Mesenchymal stem cell (in vitro differentiated cells and primary cell): ENCODE data around the gene ISY1.

ENCODE experiments used
- DNase-seq: peaks from one replicate; pipeline ENCODE4 v3.0.0-alpha.2; 2013
- H2AFZ ChIP-seq: one replicate; pipeline ENCODE4 v1.6.1; 2013; ENCODE audit warnings: low read depth, mild to moderate bottlenecking, control low read depth, inconsistent platforms, low read length, moderate library complexity
- H2AK5ac ChIP-seq: 2 replicates; pipeline ENCODE4 v1.6.1; 2013; ENCODE audit warnings: low read length, moderate library complexity, mild to moderate bottlenecking, inconsistent platforms; ENCODE audit not compliant: severe bottlenecking
- H2BK120ac ChIP-seq: one replicate; pipeline ENCODE4 v1.6.1; 2013; ENCODE audit warnings: low read depth, mild to moderate bottlenecking, inconsistent platforms, low read length, moderate library complexity
- H2BK12ac ChIP-seq, 2 experiments: one replicate each; pipeline ENCODE4 v1.6.1; 2013; ENCODE audit warnings: inconsistent platforms in 2 of 2, low read length in 2 of 2, mild to moderate bottlenecking in 2 of 2, moderate library complexity in 2 of 2, control low read depth in 1 of 2
- H2BK15ac ChIP-seq: one replicate; pipeline ENCODE4 v1.6.1; 2013; ENCODE audit warnings: mild to moderate bottlenecking, low read depth, inconsistent platforms; ENCODE audit not compliant: poor library complexity, severe bottlenecking
- H2BK5ac ChIP-seq: 2 replicates; pipeline ENCODE4 v1.6.1; 2013; ENCODE audit warnings: low read depth, mild to moderate bottlenecking, low read length, control low read depth, inconsistent platforms; ENCODE audit not compliant: poor library complexity, severe bottlenecking
- H3K14ac ChIP-seq, 2 experiments: one replicate each; pipeline ENCODE4 v1.6.1; 2013; ENCODE audit warnings: inconsistent platforms in 2 of 2, low read length in 2 of 2, control low read depth in 1 of 2, mild to moderate bottlenecking in 1 of 2, moderate library complexity in 1 of 2
- H3K18ac ChIP-seq, 2 experiments: one replicate each; pipeline ENCODE4 v1.6.1; 2013; ENCODE audit warnings: inconsistent platforms in 2 of 2, low read length in 2 of 2, control low read depth in 1 of 2, low read depth in 1 of 2, mild to moderate bottlenecking in 1 of 2
- H3K23ac ChIP-seq, 2 experiments: one replicate each; pipeline ENCODE4 v1.6.1; 2013; ENCODE audit warnings: inconsistent platforms in 2 of 2, low read length in 2 of 2, mild to moderate bottlenecking in 2 of 2, moderate library complexity in 2 of 2, control low read depth in 1 of 2
- H3K27ac ChIP-seq: 2 replicates; pipeline ENCODE4 v1.5.1; 2013; ENCODE audit warnings: mild to moderate bottlenecking, moderate library complexity, low read length, control low read depth, inconsistent platforms; ENCODE audit not compliant: poor library complexity, severe bottlenecking
- H3K27me3 ChIP-seq, 2 experiments: 2 replicates each; pipeline versions ENCODE4 v1.6.1 to v1.7.0; 2013; ENCODE audit warnings: low read length in 2 of 2, mild to moderate bottlenecking in 2 of 2, moderate library complexity in 2 of 2, control low read depth in 1 of 2, inconsistent platforms in 1 of 2; ENCODE audit not compliant: control insufficient read depth in 1 of 2, insufficient read depth in 1 of 2
- H3K36me3 ChIP-seq, 2 experiments: 2 replicates each; pipeline versions ENCODE4 v1.6.1 to v1.7.0; 2013; ENCODE audit warnings: low read length in 2 of 2, control low read depth in 1 of 2, inconsistent platforms in 1 of 2, low read depth in 1 of 2, mild to moderate bottlenecking in 1 of 2; ENCODE audit not compliant: insufficient read depth in 2 of 2, control insufficient read depth in 1 of 2
- H3K4ac ChIP-seq, 2 experiments: one replicate each; pipeline ENCODE4 v1.6.1; 2013; ENCODE audit warnings: inconsistent platforms in 2 of 2, low read length in 2 of 2, mild to moderate bottlenecking in 2 of 2, moderate library complexity in 2 of 2, control low read depth in 1 of 2, low read depth in 1 of 2
- H3K4me1 ChIP-seq: 2 replicates; pipeline ENCODE4 v1.6.1; 2013; ENCODE audit warnings: low read depth, low read length, control low read depth; ENCODE audit not compliant: control insufficient read depth, insufficient read depth
- H3K4me2 ChIP-seq: 2 replicates; pipeline ENCODE4 v1.6.1; 2013; ENCODE audit warnings: low read length, mild to moderate bottlenecking, inconsistent platforms; ENCODE audit not compliant: poor library complexity, severe bottlenecking
- H3K4me3 ChIP-seq, 2 experiments: 2 replicates each; pipeline versions ENCODE4 v1.5.1 to v1.7.0; 2013; ENCODE audit warnings: low read length in 2 of 2, mild to moderate bottlenecking in 2 of 2, control low read depth in 1 of 2, low read depth in 1 of 2; ENCODE audit not compliant: insufficient read depth in 1 of 2
- H3K79me1 ChIP-seq: replicated peaks from 2 replicates; pipeline ENCODE4 v1.6.1; 2013; ENCODE audit warnings: mild to moderate bottlenecking, control low read depth, low read length, inconsistent platforms; ENCODE audit not compliant: poor library complexity, severe bottlenecking
- H3K9ac ChIP-seq: 2 replicates; pipeline ENCODE4 v1.7.0; 2013; ENCODE audit warnings: mild to moderate bottlenecking, low read length, moderate library complexity
- H3K9me3 ChIP-seq: 2 replicates; pipeline ENCODE4 v1.7.0; 2013; ENCODE audit warnings: mild to moderate bottlenecking, low read length; ENCODE audit not compliant: control insufficient read depth
- H4K8ac ChIP-seq: one replicate; pipeline ENCODE4 v1.6.1; 2013; ENCODE audit warnings: inconsistent platforms, mild to moderate bottlenecking, low read length, moderate library complexity
- H4K91ac ChIP-seq: one replicate; pipeline ENCODE4 v1.6.1; 2013; ENCODE audit warnings: mild to moderate bottlenecking, low read length, inconsistent platforms
- WGBS: methylation state at CpG from one replicate; pipeline ENCODE4 v1.1.7; 2013; ENCODE audit warnings: mixed read lengths; 5-methylcytosine and 5-hydroxymethylcytosine counted together

ISY1 gene

GRCh38 chr3:129120254-129121004 is 40.4 kb downstream of the ISY1 start:
- H3K4ac ChIP-seq: peak overlapping the region; percentile 86 to 96
- H2BK12ac ChIP-seq: peak overlapping the region; percentile 41 to 86
- H2AFZ ChIP-seq: peak overlapping the region; percentile 65
- peak overlapping the region; percentile 86 for H3K27ac ChIP-seq
- no peaks in the 10 kb centered on the region for H3K9me3 ChIP-seq
- H2BK15ac ChIP-seq: peak overlapping the region; percentile 77
- peaks cover 1% of the 10 kb centered on the region for H3K79me1 ChIP-seq
- H3K4me1 ChIP-seq: peaks cover 22% of the 10 kb centered on the region
- H3K4me2 ChIP-seq: peak overlapping the region; percentile 93
- H3K36me3 ChIP-seq: peaks cover 9 to 13% of the 10 kb centered on the region in 2 experiments
- H3K9ac ChIP-seq: peak overlapping the region; percentile 88
- H4K8ac ChIP-seq: peak overlapping the region; percentile 87
- peak; percentile 94 for DNase-seq
- peak overlapping the region; percentile 5 to 59 for H3K23ac ChIP-seq
- peak overlapping the region; percentile 85 to 87 for H3K4me3 ChIP-seq
- no peaks in the 10 kb centered on the region for H3K27me3 ChIP-seq
- H4K91ac ChIP-seq: peak overlapping the region; percentile 97
- peak overlapping the region; percentile 95 to 96 for H3K14ac ChIP-seq
- H3K18ac ChIP-seq: peak overlapping the region; percentile 96
- WGBS: 6% methylated on average over 13 of the region's 18 CpGs
- H2AK5ac ChIP-seq: peak overlapping the region; percentile 91
- H2BK120ac ChIP-seq: peak overlapping the region; percentile 93
- no peak overlapping the region for H2BK5ac ChIP-seq

DNA sequence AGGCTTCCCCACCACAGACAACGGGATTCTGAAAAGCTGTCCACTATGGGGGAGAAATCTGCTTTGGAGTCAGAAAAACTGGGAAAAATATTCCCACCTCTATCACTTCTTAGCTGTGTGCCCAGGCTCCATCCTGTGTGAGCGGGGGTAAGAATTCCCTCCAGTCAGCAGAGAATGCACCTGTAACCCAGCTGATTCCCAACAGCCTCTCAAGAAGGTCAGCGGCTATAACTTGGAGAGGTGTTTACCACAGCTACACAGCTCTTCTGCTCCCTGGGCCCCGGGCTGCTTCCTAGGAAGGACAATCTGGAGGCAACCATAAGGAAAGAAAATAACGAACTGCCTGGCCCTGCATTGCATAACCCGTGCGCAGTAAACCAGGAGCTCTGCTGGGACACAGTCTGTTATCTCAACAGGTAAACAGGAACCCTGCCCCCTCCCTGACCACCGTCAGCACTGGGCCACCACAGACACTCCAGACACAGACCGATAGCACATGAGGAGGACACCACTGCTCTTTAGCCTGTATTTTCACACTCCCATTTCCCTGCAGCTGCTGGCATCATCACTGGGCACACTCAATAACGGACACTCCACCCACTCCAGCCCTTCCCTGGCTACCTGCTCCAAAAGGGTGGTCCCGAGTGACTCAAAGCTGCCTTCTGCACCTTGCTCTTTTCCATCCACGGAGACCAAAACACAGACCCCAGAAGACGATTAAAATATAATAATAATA is 41.3 kb downstream of the ISY1 start:
- Histone ChIP-seq H4K91ac (no peak overlapping the region), H2BK120ac (no peak overlapping the region), H2AFZ (no peak overlapping the region), H3K27me3 (no peaks in the 10 kb centered on the region), H3K23ac (peak overlapping the region in 1 of 2 experiments; percentile 92), H2BK12ac (peak overlapping the region in 1 of 2 experiments; percentile 75), H3K36me3 (peaks cover 14 to 19% of the 10 kb centered on the region in 2 experiments), H2AK5ac (peak overlapping the region; percentile 65), H3K9ac (peak overlapping the region; percentile 88), H3K18ac (peak overlapping the region in 1 of 2 experiments; percentile 76), H3K4ac (peak overlapping the region; percentile 68 to 96), H3K9me3 (no peaks in the 10 kb centered on the region), H3K27ac (peak overlapping the region; percentile 66), H3K4me3 (peak overlapping the region; percentile 53 to 85), H3K14ac (peak overlapping the region in 1 of 2 experiments; percentile 91), H3K4me1 (peaks cover 22% of the 10 kb centered on the region), H3K79me1 (peaks cover 3% of the 10 kb centered on the region), H3K4me2 (peak overlapping the region; percentile 78), H2BK15ac (no peak overlapping the region), H4K8ac (peak overlapping the region; percentile 1), H2BK5ac (no peak overlapping the region)
- WGBS: 54% methylated on average over 13 of the region's 13 CpGs
- DNase-seq: peak; percentile 11

DNA sequence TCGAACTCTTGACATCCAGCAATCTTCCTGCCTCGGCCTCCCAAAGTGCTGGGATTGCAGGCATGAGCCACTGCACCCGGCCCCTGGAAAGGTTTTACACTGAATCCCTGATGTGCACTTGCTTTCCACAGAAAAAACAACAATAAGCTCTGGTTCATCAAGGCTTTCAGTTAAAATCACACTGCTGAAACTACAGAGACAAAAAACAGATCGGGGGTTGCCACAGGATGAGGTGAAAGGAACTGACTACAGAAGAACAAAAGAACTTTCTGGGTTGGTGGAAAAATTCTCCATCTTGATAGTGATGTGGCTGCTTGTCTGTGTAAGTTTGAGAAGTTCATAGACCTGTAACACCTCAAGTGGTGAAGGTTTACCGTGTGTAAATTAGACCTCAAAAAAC is 42.1 kb downstream of the ISY1 start:
- no peak overlapping the region for H3K23ac ChIP-seq
- H3K36me3 ChIP-seq: peaks cover 17 to 26% of the 10 kb centered on the region in 2 experiments
- H3K4me1 ChIP-seq: peaks cover 22% of the 10 kb centered on the region
- H3K4ac ChIP-seq: no peak overlapping the region
- no peak for DNase-seq
- no peak overlapping the region for H4K8ac ChIP-seq
- H2BK120ac ChIP-seq: no peak overlapping the region
- H3K79me1 ChIP-seq: peaks cover 5% of the 10 kb centered on the region
- H3K18ac ChIP-seq: no peak overlapping the region
- no peak overlapping the region for H2BK15ac ChIP-seq
- H2AFZ ChIP-seq: no peak overlapping the region
- no peaks in the 10 kb centered on the region for H3K9me3 ChIP-seq
- no peak overlapping the region for H2BK12ac ChIP-seq
- H3K9ac ChIP-seq: peak overlapping the region; percentile 88
- no peak overlapping the region for H4K91ac ChIP-seq
- H3K14ac ChIP-seq: no peak overlapping the region
- peak overlapping the region in 1 of 2 experiments; percentile 85 for H3K4me3 ChIP-seq
- H3K27me3 ChIP-seq: no peaks in the 10 kb centered on the region
- H2BK5ac ChIP-seq: no peak overlapping the region
- 89% methylated on average over 4 of the region's 5 CpGs for WGBS
- no peak overlapping the region for H3K27ac ChIP-seq
- H2AK5ac ChIP-seq: no peak overlapping the region
- H3K4me2 ChIP-seq: no peak overlapping the region

GRCh38 chr3:129117134-129117533 is 43.7 kb downstream of the ISY1 start:
- Histone ChIP-seq H3K79me1 (peaks cover 10% of the 10 kb centered on the region), H2BK12ac (no peak overlapping the region), H2BK5ac (no peak overlapping the region), H3K36me3 (peaks cover 16 to 33% of the 10 kb centered on the region in 2 experiments), H3K23ac (no peak overlapping the region), H3K4me1 (peaks cover 19% of the 10 kb centered on the region), H3K4me3 (no peak overlapping the region), H3K18ac (no peak overlapping the region), H4K91ac (no peak overlapping the region), H3K4ac (no peak overlapping the region), H3K9ac (no peak overlapping the region), H2AFZ (no peak overlapping the region), H3K27me3 (no peaks in the 10 kb centered on the region), H3K9me3 (no peaks in the 10 kb centered on the region), H2BK120ac (no peak overlapping the region), H2AK5ac (no peak overlapping the region), H3K4me2 (no peak overlapping the region), H3K27ac (no peak overlapping the region), H2BK15ac (no peak overlapping the region), H4K8ac (no peak overlapping the region), H3K14ac (no peak overlapping the region)
- peak; percentile 3 for DNase-seq
